Tibial nerve (tissue), 3 donors: ENCODE data around the gene DNAH6.

Source experiments
- CTCF ChIP-seq, 5 experiments: fragments of 200-600 bp in 3 of 5; fragments of 450-650 bp in 2 of 5; sonication (generic) in 3 of 5; IDR thresholded peaks; one replicate each; pipeline ENCODE4 v1.5.1; 2016 to 2019; ENCODE audit warnings: antibody characterized with exemption in 5 of 5, mild to moderate bottlenecking in 3 of 5, moderate library complexity in 2 of 5
- POLR2A ChIP-seq, 2 donors: fragments of 450-650 bp; IDR thresholded peaks; one replicate each; pipeline ENCODE4 v1.6.1; 2017; ENCODE audit warnings: antibody characterized with exemption in 2 of 2, mild to moderate bottlenecking in 2 of 2, moderate library complexity in 2 of 2

GRCh38 chr2:84725717-84726116 lies 209.4 kb downstream of the DNAH6 start:
- no peak for TF ChIP-seq POLR2A (IDR thresholded peaks at IDR 0.05)
- no peak for TF ChIP-seq CTCF (IDR thresholded peaks at IDR 0.05)
